Measurements from ENCODE around the gene U2AF2. TPM values are rescaled to one million over a fixed set of nuclear protein-coding genes. Genes with fewer than 3 reads are reported as not detected.

The U2AF2 gene
- total RNA-seq, 1 donor from 2014 or later, result 194 TPM

DNA sequence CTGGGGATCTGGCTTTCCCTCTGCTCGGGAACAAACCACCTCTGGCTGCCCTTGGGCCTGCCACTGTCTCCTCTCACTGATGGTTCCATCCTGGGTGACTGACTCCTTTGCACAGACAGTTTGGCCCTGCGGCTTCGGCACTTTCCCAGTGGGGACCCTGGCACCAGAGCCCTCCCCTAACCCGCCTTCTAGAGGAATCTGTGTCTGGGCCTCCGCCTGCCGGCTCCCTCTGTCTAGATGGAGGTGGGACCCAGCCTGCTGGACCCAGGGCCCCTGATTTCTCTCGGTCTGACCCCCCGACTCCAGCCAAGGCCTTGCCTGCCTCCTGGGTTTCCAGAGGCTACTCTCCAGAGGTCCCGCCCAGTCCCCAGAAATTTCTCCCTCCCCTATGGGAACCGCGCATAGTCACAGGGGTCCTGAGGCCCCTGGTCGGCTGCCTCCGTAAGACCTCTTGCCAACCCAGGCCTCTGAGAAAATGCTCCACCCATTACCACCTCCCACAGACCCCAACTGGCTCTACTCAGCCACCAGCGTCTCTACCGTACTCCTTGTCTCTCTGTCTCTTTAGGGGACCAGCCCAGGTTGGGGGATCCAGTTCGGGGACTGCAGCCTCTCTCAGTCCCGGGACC, 4.1 kb upstream of the U2AF2 start:
- H3K4me3 Mint-ChIP-seq (ENCODE audit: unreplicated experiment), result peak overlapping the region; percentile 35
- H3K27me3 Mint-ChIP-seq (ENCODE audit: low read depth, unreplicated experiment), result no peaks in the 10 kb centered on the region
- TF ChIP-seq, protein P1, sequence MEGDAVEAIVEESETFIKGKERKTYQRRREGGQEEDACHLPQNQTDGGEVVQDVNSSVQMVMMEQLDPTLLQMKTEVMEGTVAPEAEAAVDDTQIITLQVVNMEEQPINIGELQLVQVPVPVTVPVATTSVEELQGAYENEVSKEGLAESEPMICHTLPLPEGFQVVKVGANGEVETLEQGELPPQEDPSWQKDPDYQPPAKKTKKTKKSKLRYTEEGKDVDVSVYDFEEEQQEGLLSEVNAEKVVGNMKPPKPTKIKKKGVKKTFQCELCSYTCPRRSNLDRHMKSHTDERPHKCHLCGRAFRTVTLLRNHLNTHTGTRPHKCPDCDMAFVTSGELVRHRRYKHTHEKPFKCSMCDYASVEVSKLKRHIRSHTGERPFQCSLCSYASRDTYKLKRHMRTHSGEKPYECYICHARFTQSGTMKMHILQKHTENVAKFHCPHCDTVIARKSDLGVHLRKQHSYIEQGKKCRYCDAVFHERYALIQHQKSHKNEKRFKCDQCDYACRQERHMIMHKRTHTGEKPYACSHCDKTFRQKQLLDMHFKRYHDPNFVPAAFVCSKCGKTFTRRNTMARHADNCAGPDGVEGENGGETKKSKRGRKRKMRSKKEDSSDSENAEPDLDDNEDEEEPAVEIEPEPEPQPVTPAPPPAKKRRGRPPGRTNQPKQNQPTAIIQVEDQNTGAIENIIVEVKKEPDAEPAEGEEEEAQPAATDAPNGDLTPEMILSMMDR (IDR thresholded peaks at IDR 0.05; ENCODE audit: insufficient read depth, low read depth, low read length), result no peak
- peaks cover 3% of the 10 kb centered on the region for H3K4me1 Mint-ChIP-seq (ENCODE audit: low read depth, unreplicated experiment)
- peak overlapping the region; percentile 58 for H3K27ac Mint-ChIP-seq (ENCODE audit: unreplicated experiment)
- no peak overlapping the region for H3K4me3 ChIP-seq (ENCODE audit: insufficient read depth, low read depth, low read length)
- no peak overlapping the region for H2AFZ ChIP-seq (ENCODE audit: low read depth, low read length)
- H3K9ac ChIP-seq (ENCODE audit: low read length), result no peak overlapping the region
- H3K9me3 ChIP-seq (ENCODE audit: insufficient read depth, low read depth, low read length), result no peaks in the 10 kb centered on the region
- H4K20me1 ChIP-seq (ENCODE audit: insufficient read depth, low read length), result peaks cover 10% of the 10 kb centered on the region
- H3K27ac ChIP-seq (ENCODE audit: low read depth, low read length), result no peak overlapping the region
- H3K36me3 ChIP-seq (ENCODE audit: insufficient read depth, low read length), result no peaks in the 10 kb centered on the region
- H3K36me3 Mint-ChIP-seq (ENCODE audit: low read depth, unreplicated experiment), result peaks cover 18% of the 10 kb centered on the region
- no peaks in the 10 kb centered on the region for H3K27me3 ChIP-seq (ENCODE audit: insufficient read depth, low read length)
- no peaks in the 10 kb centered on the region for H3K9me3 Mint-ChIP-seq (ENCODE audit: unreplicated experiment)
- H3K4me2 ChIP-seq (ENCODE audit: low read length), result no peak overlapping the region
- H3K4me1 ChIP-seq (ENCODE audit: insufficient read depth, low read length), result peaks cover 14% of the 10 kb centered on the region
- peaks cover 22% of the 10 kb centered on the region for H3K79me2 ChIP-seq (ENCODE audit: insufficient read depth, low read length)
- no peak for DNase-seq (ENCODE audit: low read depth)
- FAIRE-seq, result no peak

DNA sequence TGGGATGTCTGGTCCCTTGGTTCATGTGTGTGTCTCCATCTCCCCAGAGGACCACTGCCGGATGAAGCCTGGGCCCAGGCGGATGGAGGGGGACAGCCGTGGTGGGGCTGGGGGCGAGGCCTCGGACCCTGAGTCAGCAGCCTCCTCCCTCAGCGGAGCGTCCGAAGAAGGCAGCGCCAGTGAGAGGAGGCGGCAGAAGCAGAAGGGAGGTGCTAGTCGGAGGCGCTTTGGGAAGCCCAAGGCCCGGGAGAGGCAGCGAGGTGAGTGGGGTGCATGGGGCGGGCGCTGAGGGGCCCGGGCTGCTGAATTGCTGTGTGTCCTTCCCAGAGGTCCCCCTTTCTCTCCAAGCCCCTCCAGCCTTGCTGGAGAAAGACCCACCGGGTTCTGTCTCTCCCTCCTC, 3.6 kb upstream of the U2AF2 start:
- H3K4me1 Mint-ChIP-seq (ENCODE audit: low read depth, unreplicated experiment), result peaks cover 5% of the 10 kb centered on the region
- peaks cover 21% of the 10 kb centered on the region for H3K36me3 Mint-ChIP-seq (ENCODE audit: low read depth, unreplicated experiment)
- no peaks in the 10 kb centered on the region for H3K36me3 ChIP-seq (ENCODE audit: insufficient read depth, low read length)
- H3K79me2 ChIP-seq (ENCODE audit: insufficient read depth, low read length), result peaks cover 26% of the 10 kb centered on the region
- H3K9me3 Mint-ChIP-seq (ENCODE audit: unreplicated experiment), result no peaks in the 10 kb centered on the region
- FAIRE-seq (no peak), DNase-seq (ENCODE audit: low read depth) (no peak)
- peaks cover 15% of the 10 kb centered on the region for H4K20me1 ChIP-seq (ENCODE audit: insufficient read depth, low read length)
- no peaks in the 10 kb centered on the region for H3K27me3 ChIP-seq (ENCODE audit: insufficient read depth, low read length)
- no peak overlapping the region for H3K4me2 ChIP-seq (ENCODE audit: low read length)
- peaks cover 18% of the 10 kb centered on the region for H3K4me1 ChIP-seq (ENCODE audit: insufficient read depth, low read length)
- H3K27me3 Mint-ChIP-seq (ENCODE audit: low read depth, unreplicated experiment), result no peaks in the 10 kb centered on the region
- H3K27ac ChIP-seq (ENCODE audit: low read depth, low read length), result no peak overlapping the region
- H3K9me3 ChIP-seq (ENCODE audit: insufficient read depth, low read depth, low read length), result no peaks in the 10 kb centered on the region
- H3K27ac Mint-ChIP-seq (ENCODE audit: unreplicated experiment), result no peak overlapping the region
- H3K4me3 Mint-ChIP-seq (ENCODE audit: unreplicated experiment), result no peak overlapping the region
- TF ChIP-seq, protein P1 (IDR thresholded peaks at IDR 0.05; ENCODE audit: insufficient read depth, low read depth, low read length), result no peak
- no peak for TF ChIP-seq EZH2 (IDR thresholded peaks at IDR 0.05; ENCODE audit: insufficient read depth, low read length)
- no peak overlapping the region for H3K9ac ChIP-seq (ENCODE audit: low read length)
- H2AFZ ChIP-seq (ENCODE audit: low read depth, low read length), result no peak overlapping the region
- no peak overlapping the region for H3K4me3 ChIP-seq (ENCODE audit: insufficient read depth, low read depth, low read length)

DNA sequence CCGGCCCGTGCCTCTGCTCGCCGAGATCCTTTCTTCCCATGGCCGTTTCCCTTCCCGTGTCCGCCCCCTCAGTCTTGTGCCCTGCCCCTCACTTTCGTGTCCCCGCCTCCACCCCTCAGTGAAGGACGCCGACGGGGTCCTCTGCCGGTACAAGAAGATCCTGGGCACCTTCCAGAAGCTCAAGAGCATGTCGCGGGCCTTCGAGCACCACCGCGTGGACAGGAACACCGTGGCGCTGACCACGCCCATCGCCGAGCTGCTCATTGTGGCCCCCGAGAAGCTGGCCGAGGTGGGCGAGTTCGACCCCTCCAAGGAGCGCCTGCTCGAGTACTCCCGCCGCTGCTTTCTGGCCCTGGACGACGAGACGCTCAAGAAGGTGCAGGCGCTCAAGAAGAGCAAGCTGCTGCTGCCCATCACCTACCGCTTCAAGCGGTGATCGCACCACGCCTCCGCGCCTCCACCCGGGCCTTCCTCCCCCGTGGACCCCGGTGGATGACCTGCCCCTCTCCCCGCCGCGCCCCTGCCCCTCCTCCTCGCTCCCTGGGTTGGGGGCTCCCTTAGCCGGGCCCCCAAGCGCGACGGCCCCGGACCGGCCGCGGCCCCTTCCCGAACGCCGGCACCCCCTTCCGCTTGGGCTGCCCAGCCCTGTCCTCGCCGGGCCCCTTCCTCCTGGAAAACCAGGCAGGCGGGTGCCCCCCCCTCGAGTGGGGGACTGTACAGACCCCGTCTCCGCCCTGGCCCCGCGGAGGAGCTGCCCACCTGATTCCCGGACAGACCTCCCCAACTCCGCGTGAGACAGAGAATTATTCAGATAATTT, 2.3 kb upstream of the U2AF2 start:
- Histone ChIP-seq H3K4me3 (ENCODE audit: insufficient read depth, low read depth, low read length) (no peak overlapping the region), H3K4me2 (ENCODE audit: low read length) (no peak overlapping the region), H3K36me3 (ENCODE audit: insufficient read depth, low read length) (no peaks in the 10 kb centered on the region), H3K9me3 (ENCODE audit: insufficient read depth, low read depth, low read length) (no peaks in the 10 kb centered on the region), H4K20me1 (ENCODE audit: insufficient read depth, low read length) (peaks cover 21% of the 10 kb centered on the region), H3K4me1 (ENCODE audit: insufficient read depth, low read length) (peaks cover 28% of the 10 kb centered on the region), H2AFZ (ENCODE audit: low read depth, low read length) (no peak overlapping the region), H3K27me3 (ENCODE audit: insufficient read depth, low read length) (no peaks in the 10 kb centered on the region), H3K27ac (ENCODE audit: low read depth, low read length) (no peak overlapping the region), H3K9ac (ENCODE audit: low read length) (no peak overlapping the region), H3K79me2 (ENCODE audit: insufficient read depth, low read length) (peaks cover 34% of the 10 kb centered on the region)
- FAIRE-seq, result no peak
- Mint-ChIP-seq H3K4me1 (ENCODE audit: low read depth, unreplicated experiment) (peaks cover 7% of the 10 kb centered on the region), H3K36me3 (ENCODE audit: low read depth, unreplicated experiment) (peaks cover 16% of the 10 kb centered on the region), H3K27me3 (ENCODE audit: low read depth, unreplicated experiment) (no peaks in the 10 kb centered on the region), H3K27ac (ENCODE audit: unreplicated experiment) (peak overlapping the region; percentile 16), H3K9me3 (ENCODE audit: unreplicated experiment) (no peaks in the 10 kb centered on the region), H3K4me3 (ENCODE audit: unreplicated experiment) (peak overlapping the region; percentile 65)
- DNase-seq (ENCODE audit: low read depth), result no peak
- TF ChIP-seq, protein P1 (IDR thresholded peaks at IDR 0.05; ENCODE audit: insufficient read depth, low read depth, low read length), result no peak
- no peak for TF ChIP-seq EZH2 (IDR thresholded peaks at IDR 0.05; ENCODE audit: insufficient read depth, low read length)

All from astrocyte (in vitro differentiated cells and primary cell).